Measurements from ENCODE around the gene OLFM2.

Gene OLFM2

GRCh38 chr19:9906475-9907087 is 29.7 kb downstream of the OLFM2 start:
- DNase-seq, result no peak

DNA sequence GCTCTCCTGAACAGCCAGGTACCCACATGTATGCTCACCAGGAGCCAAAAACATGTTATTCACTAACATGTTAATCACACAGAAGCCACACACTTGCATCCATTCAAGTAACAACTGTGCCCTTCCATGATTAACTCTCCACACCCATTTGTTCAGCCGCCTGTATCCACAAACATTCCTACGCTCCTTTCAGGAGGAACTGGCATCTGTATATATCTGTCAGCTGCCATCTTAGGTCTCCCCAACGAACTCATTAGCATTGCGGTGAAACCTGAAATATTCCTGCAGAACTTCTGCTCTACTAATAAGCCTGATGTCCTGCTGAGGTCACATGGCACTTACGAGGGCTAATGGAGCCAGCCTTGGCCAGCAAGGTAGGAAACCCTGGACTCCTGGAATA is 33.0 kb downstream of the OLFM2 start:
- no peak for DNase-seq

DNA sequence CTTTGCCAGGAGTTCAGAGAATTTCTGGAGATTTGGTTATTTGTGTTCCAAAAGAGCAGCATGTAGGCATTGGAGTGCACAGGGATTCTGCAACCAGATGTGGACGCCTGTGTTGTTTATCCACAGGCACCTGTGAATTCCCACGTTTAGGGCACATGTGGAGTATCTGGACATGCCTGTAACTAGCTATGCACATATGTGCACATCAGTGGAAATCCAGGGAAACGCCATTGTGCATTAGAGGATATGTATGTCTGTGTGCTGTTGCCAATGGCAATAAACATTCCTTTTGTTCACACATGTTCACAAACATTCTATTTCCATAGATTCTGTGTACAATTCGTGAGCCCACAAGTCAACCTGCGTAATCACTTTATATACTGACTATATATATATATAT is 34.7 kb downstream of the OLFM2 start:
- DNase-seq, result no peak

GRCh38 chr19:9901020-9901419 is 35.3 kb downstream of the OLFM2 start:
- DNase-seq, result no peak

GRCh38 chr19:9891609-9892373 is 44.5 kb downstream of the OLFM2 start:
- DNase-seq, result no peak

DNA sequence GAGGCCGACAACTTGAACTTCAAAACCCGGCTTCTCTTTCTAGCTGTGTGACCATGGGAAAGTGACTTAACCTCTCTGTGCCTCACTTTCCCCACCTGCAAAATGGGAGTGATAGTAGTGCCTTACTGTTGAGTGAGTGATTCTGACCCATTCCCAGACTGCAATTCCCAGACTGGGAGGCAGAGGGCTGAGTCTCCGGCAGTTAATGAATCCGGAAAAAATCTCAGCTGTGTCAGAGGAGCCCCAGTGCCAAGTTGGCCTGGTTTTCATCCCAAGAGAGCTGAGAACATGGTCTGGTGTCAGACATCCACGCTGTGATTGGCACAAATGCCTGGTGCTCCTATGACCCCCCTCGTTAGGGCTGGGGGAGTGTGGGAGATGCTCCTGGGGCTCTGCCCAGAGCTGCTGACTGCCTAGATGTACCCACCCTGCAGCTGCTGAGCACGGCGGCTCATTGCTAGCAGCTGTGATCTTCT is 51.2 kb downstream of the OLFM2 start:
- DNase-seq, result peak; percentile 71

DNA sequence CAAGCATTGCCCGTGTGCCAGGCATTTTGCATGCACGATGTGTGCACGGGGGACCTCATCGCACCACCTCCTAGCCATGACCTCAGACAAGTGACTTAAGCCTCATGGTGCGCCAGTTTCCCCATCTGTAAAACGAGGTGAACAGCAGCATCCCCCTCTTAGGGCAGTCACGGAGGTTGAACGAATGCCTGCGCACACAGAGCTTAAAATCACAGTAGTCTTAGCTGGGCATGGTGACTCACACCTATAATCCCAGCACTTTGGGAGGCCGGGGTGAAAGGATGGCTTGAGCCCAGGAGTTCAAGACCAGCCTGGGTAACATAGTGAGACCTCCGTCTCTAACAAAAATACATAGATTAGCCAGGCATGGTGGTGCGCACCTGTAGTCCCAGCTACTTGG is 52.6 kb downstream of the OLFM2 start:
- no peak for DNase-seq

DNA sequence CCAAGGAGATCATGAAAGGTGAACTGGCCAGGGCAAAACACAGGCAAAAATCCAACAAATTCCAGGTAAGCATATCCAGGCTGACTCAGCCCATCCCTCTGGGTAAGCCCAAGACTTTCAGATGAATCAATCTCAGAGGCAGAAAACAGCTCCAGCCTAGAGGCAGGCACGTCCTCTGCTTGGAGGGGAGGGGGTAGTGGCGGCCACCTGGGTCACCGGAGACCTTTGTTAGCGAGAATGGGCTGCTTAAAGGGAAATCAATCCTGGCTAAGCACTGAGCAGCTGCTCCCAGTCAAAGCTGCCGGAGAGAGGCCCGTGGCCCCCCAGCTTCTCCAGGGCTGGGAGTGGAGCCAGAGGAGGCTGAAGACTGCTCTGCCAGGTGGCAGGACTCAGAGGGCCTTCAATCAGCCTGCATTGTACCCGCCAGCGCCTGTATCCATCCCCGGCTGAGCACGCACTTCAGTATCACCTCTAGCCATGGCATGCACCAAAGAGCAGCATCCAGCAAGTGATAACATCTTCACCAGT is 53.0 kb downstream of the OLFM2 start:
- DNase-seq, result no peak

- no peak for DNase-seq
Measured at GRCh38 chr19:9881720-9882119, 54.6 kb downstream of the OLFM2 start.

DNA sequence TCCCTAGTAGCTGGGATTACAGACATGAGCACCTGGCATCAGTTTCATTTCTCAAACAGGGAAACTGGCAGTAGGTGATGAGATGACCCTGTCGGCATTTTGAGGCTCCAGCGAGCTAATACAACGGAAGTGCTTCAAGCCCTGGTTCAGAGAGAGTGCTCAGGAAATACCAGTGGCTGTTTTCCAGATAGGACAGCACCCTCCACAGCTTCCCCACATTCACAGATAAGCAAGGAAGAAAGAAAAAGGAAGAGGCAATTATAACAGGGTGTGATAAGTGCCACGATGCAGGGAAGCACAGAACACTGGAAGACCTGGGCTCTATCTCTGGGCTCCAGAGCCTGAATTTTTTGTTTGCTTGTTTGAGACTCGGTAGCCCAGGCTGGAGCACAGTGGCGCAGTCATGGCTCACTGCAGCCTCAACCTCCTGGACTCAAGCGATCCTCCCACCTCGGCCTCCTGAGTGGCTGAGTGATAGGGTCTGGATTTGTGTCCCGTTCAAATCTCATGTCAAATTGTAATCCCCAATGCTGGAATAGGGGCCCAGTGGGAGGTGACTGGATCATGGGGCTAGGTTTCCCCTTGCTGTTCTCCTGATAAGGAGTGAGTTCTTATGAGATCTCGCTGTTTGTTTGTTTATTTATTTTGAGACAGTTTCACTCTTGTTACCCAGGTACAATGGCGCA is 57.7 kb downstream of the OLFM2 start:
- DNase-seq, result peak; percentile 24

DNA sequence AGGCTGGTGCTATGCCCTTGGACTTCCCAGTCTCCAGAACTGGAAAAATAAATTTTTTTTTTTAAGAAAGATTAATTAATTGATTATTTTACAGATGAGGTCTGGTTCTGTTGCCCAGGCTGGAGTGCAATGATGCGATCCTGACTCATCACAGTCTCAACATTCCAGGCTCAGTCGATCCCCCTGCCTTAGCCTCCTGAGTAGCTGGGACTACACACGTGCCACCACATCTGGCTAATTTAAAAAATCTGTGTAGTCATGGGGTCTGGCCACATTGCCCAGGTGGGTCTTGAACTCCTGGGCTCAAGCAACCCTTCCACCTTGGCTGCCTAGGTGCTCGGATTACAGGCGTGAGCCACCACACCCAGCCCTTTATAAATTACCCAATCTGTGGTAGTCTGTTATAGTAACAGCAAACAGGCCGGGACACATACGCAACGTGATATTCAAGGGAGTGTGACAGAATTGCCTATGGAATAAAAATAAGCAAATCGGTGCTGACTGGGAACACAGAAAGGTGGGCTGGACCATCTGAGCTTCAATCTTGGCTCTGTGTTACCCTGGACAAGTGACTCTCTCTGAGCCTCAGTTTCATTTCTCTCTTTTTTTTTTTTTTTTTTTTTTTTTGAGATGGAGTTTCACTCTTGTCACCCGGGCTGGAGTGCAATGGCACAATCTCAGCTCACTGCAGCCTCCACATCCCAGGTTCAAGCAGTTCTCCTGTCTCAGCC is 58.4 kb downstream of the OLFM2 start:
- DNase-seq, result peak; percentile 80

- DNase-seq, result no peak
Measured at GRCh38 chr19:9875796-9876195, 60.5 kb downstream of the OLFM2 start.

DNA sequence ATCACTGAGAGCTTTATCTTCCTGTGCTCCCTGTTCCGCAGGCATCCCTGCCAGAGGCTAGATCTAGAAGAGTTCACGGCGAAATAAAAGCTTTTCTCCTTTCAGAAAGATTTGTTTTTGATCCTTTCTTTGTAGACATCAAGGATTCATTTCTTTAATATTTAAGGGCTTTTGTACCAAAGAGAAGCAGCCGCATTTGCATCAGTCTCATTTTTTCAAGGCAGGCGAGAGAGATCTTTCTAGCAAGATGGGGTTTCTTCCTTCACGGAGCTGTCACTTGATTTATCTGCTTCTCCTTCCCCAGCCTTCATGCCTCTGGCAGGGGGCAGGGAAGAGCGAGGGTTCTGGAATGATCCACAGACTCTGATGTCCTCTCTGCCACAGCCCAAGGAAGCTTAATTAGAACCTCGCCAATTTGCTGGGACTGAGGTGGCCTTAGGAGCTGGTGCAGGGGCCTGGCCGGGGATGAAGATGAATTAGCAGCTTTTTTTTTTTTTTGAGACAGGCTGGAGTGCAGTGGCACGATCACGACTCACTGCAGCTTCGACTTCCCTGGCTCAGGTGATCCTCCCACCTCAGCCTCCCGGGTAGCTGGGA is 61.2 kb downstream of the OLFM2 start:
- no peak for DNase-seq

GRCh38 chr19:9872618-9873242 is 63.6 kb downstream of the OLFM2 start:
- no peak for DNase-seq

DNA sequence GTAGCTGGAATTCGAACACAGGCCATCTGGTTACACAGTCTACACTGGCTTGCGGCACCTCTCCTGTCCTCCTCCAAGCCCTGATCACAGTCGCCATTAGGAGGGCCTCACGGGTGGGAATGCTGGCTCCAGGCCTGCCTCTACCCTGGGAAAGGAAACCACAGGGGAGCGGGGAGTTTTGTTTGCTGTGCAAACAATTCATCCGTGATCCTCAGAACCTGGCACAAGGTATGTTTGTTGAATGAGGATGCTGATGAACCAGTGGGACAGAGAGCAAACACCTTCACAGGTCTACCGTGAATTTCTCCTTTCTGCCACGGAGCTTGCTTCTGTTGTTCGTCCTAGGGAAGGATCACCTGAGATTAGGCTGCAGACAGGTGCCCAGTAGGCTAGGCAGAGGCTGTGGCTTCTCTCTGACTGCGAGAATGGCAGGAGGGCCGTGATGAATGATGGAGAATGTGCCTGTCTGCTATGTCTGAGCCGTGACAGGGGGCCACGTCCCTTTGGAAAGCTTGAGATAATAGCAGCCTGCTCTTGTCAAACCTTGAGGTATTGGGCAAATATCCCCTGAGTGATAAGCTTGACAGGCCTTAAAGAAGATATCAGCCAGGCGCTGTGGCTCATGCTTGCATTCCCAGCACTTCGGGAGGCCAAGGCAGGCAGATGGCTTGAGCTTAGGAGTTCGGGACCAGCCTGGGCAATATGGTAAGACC is 64.5 kb downstream of the OLFM2 start:
- no peak for DNase-seq

DNA sequence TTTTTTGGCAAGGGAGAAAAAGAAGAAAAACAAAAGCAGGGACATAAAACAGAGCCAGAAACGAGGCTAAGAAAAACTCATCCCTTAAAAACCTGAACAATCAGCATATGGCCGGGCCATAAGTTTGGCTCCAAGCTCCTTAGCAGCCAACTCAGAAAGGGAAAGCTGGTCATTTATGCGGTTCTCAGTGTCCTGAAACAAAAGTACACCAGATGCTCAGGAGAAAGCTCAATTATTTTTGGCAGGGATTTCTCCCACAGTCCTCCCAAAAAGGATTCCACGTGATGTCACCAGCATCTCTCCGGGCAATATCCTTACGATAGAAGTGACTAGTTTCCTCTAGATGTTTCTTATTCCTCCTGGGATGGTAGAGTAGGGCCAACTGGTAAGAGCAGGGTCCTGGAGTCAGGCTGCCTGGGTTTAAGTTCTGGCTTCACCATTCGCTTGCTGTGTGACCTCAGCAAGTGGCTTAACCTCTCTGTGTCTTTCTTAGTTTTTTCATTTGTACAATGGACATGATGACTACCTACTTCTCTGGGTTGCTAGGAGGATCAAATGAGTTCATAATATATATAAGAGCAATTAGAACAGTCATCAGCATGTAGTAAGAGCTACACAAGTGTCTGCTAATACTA is 67.2 kb downstream of the OLFM2 start:
- no peak for DNase-seq

DNA sequence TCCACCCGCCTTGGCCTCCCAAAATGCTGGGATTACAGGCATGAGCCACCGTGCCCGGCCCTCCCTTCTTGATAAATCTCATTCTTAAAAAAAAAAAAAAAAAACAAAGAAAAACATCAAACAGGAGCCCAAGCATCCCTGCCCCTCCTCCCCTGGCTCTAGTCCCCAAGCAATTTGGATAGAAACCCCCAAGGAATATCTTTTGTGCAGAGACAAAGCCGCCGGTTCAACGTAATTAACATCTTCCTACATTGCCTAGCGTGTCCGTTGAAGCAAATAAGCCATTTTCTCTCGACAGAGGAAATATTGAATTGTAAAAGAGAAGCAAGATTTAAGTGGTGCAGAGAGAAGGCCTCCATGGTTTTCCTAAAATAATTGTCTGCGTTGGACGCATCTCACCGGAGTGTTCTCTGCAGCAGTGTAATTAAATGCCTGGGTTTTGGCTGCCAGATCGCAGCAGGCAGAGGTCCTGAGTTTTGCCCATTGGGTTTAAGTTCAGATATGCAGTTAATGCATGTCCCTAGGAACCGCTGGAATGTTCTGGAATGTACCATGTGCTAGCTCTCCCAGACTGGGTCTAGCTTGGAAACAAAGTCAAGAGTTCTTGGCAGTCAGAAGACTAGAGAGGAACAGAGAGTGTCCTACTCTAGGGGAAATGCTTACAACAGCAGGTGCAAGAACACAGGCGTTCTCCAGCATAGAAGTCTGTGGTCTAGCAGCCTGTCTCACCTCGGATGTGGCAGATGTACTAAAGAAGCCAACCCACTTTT is 70.4 kb downstream of the OLFM2 start:
- DNase-seq, result no peak

DNA sequence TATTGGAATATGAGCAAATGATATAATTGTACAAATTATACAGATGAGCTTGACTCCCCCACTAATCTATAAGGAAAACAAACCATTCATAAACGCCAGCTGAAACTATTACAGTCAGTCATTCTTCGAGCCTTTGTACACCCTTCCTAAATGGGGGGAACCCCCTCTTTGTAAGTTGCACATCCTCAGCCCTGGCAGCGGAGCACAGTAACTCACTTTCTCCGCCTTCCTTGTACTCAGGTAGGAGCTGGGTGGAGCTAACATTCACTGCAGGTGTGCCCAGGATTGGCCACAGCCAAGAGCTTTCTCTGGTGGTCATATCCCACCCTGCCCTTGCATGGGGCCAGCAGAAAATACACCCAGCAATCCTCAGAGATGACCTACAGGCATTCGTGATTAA is 72.6 kb downstream of the OLFM2 start:
- DNase-seq, result no peak

GRCh38 chr19:9862938-9863337 is 73.4 kb downstream of the OLFM2 start:
- DNase-seq, result no peak

DNA sequence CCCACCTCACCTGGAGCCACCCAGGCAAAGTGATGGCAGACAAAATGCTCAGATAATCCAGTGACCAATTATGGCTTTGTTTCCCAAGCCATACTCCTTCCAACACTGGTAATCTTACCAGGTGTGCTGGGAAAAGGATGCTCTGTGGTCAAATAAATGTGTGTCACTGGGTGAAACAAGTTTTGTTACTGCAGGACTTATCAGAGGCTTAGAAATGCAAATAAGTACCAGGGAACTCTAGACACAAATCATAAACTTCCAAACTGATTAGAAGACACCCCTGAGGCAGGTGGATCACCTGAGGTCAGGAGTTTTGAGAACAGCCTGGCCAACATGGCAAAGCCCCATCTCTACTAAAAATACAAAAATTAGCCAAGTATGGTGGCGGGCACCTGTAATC is 74.8 kb downstream of the OLFM2 start:
- DNase-seq, result no peak
